HepG2 (cell line): Measurements from ENCODE around the gene TBC1D4. TPM values are rescaled to one million over a fixed set of nuclear protein-coding genes. Genes with fewer than 3 reads are reported as not detected.

ENCODE experiments used
- NFKB2 ChIP-seq: sonication (generic); formaldehyde crosslinking; IDR thresholded peaks from 2 replicates; pipeline ENCODE4 v1.4.0; 2020; ENCODE audit warnings: missing genetic modification reagents, borderline replicate concordance
- PHF8 ChIP-seq: sonication (generic); formaldehyde crosslinking; IDR thresholded peaks from 2 replicates; pipeline ENCODE4 v1.5.0; 2020; ENCODE audit warnings: missing genetic modification reagents
- SOX13 ChIP-seq, 3 experiments: fragments of 450-650 bp in 1 of 3; sonication (generic) in 1 of 3; formaldehyde crosslinking in 1 of 3; IDR thresholded peaks in 2 of 3; conservative IDR thresholded peaks in 1 of 3; 2 replicates each; pipeline versions ENCODE4 v1.5.0 to v1.6.1; 2016 to 2020; ENCODE audit warnings: antibody characterized with exemption in 1 of 3, mild to moderate bottlenecking in 1 of 3, missing compliant biosample characterization in 1 of 3, missing genetic modification reagents in 1 of 3, moderate library complexity in 1 of 3
- SOX6 ChIP-seq, 2 experiments: fragments of 450-650 bp in 1 of 2; sonication (generic) in 1 of 2; formaldehyde crosslinking in 1 of 2; IDR thresholded peaks; 2 replicates each; pipeline versions ENCODE4 v1.4.0 to v1.6.1; 2017 to 2020; ENCODE audit warnings: antibody characterized with exemption in 1 of 2, mild to moderate bottlenecking in 1 of 2, missing genetic modification reagents in 1 of 2
- TBX3 ChIP-seq: fragments of 450-650 bp; IDR thresholded peaks from 2 replicates; pipeline ENCODE4 v1.6.1; 2017; ENCODE audit warnings: antibody characterized with exemption, mild to moderate bottlenecking, inconsistent platforms, borderline replicate concordance
- YY1 ChIP-seq: IDR thresholded peaks from 2 replicates; pipeline ENCODE4 v1.6.1; 2011; ENCODE audit warnings: low read length, low read depth, moderate library complexity, mild to moderate bottlenecking; ENCODE audit not compliant: insufficient read depth, insufficient replicate concordance
- ZBTB42 ChIP-seq: sonication (generic); formaldehyde crosslinking; IDR thresholded peaks from 2 replicates; pipeline ENCODE4 v1.5.0; 2020; ENCODE audit warnings: mild to moderate bottlenecking, missing genetic modification reagents
- ZNF232 ChIP-seq: sonication (generic); formaldehyde crosslinking; IDR thresholded peaks from 2 replicates; pipeline ENCODE4 v1.4.0; 2020; ENCODE audit warnings: missing genetic modification reagents, borderline replicate concordance
- ZNF501 ChIP-seq: sonication (generic); formaldehyde crosslinking; IDR thresholded peaks from 2 replicates; pipeline ENCODE4 v1.5.1; 2020; ENCODE audit warnings: mild to moderate bottlenecking, moderate library complexity, missing genetic modification reagents
- ZNF598 ChIP-seq: sonication (generic); formaldehyde crosslinking; IDR thresholded peaks from 2 replicates; pipeline ENCODE4 v1.5.1; 2020; ENCODE audit warnings: mild to moderate bottlenecking, missing genetic modification reagents, borderline replicate concordance
- ZNF761 ChIP-seq: sonication (generic); formaldehyde crosslinking; conservative IDR thresholded peaks from 2 replicates; pipeline ENCODE4 v1.4.0; 2020; ENCODE audit warnings: mild to moderate bottlenecking, missing genetic modification reagents
- polyA plus RNA-seq, 8 experiments: library from polyadenylated mRNA; depleted of rRNA in 3 of 8; stranded (reverse) in 7 of 8; unstranded in 1 of 8; fragments of >200 nt; fragmentation: Illumina TruSeq in 4 of 8; extraction: Trizol in 4 of 8; gene quantifications; 2 replicates each; pipeline versions ENCODE4 v1.2.1 to v1.2.3, GENCODE V29; 2011 to 2016; ENCODE audit warnings: low read depth in 4 of 8, missing spikeins in 1 of 8, mixed read lengths in 1 of 8; ENCODE audit not compliant: insufficient read depth in 1 of 8
- total RNA-seq, 5 experiments: library from RNA; depleted of rRNA; stranded (reverse); fragments of >200 nt; fragmentation: Illumina TruSeq; extraction: Trizol; gene quantifications; 2 replicates each; pipeline ENCODE4 v1.2.3, GENCODE V29; 2016; ENCODE audit warnings: low read depth in 1 of 5
- TF ChIP-seq, protein P1 (sequence below): sonication (generic); formaldehyde crosslinking; IDR thresholded peaks from 2 replicates; pipeline ENCODE4 v1.4.0; 2020; ENCODE audit warnings: mild to moderate bottlenecking, missing genetic modification reagents
- TF ChIP-seq, protein P2 (sequence below): fragments of 450-650 bp; IDR thresholded peaks from 2 replicates; pipeline ENCODE4 v1.6.1; 2016
- TF ChIP-seq, protein P3 (sequence below): sonication (generic); formaldehyde crosslinking; IDR thresholded peaks from 2 replicates; pipeline ENCODE4 v1.5.0; 2020; ENCODE audit warnings: mild to moderate bottlenecking, missing genetic modification reagents, borderline replicate concordance
- TF ChIP-seq, protein P4 (sequence below): sonication (generic); formaldehyde crosslinking; IDR thresholded peaks from 2 replicates; pipeline ENCODE4 v1.8.1; 2023; ENCODE audit warnings: mild to moderate bottlenecking, moderate library complexity, missing genetic modification reagents
- TF ChIP-seq, protein P5 (sequence below): sonication (generic); formaldehyde crosslinking; IDR thresholded peaks from 2 replicates; pipeline ENCODE4 v1.4.0; 2020; ENCODE audit warnings: missing genetic modification reagents, borderline replicate concordance

Gene TBC1D4
- total and polyA plus RNA-seq, 2 of the 13 experiments (the other 11 are each of a cell fraction or from before 2014, with no cell fraction given) = 35.9 to 64.4 TPM

DNA sequence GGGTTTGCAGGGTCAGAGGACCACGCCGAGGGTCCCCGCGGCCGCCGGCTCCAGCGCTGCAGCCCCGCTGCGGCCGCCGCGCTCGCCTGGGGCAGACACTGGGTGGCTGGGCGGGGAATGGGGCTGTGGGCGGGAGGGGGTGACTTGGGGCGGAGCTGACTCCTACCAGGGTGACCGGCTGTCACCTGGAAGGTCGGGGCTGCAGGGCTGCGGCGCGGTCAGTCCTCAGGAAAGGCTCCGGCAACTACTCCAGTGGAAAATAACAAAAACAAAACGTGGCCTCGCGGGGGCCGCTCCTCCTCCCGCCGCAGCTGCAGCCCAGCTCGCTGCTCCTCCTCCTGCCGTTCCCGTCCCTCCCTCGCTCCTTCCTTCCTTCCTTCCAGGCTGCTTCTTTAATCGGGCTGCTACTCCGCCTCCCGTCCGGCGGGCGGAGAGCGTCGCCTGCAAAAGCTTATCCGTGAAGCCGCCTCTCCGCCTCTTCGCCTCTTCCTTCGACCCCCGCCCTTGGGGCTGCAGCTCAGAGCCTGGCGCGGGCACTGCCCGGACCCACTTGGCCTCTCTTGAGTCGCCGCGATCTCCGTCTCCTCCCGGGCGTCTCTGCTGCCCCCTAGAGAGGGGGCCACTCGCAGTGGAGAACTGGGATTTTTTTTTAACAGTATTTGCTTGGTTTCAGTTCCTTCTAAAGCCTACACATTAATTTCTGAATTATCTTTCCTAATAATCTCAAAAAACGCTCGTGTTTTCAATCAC, at the start of gene TBC1D4 (continued):
- TF ChIP-seq SOX6 (IDR thresholded peaks at IDR 0.05) (no peak), SOX6 (CRISPR knock-in tag; IDR thresholded peaks at IDR 0.05) (peak; percentile 83), ZNF598 (CRISPR knock-in tag) (0 out of 2 replicates have a peak, but pooled peaks have one; percentile 58), PHF8 (CRISPR knock-in tag) (peak; percentile 50), YY1 (peak; percentile 64), ZBTB42 (no peak), NFKB2 (CRISPR knock-in tag) (peak; percentile 53; the same call in 1 of the 2 replicates), TBX3 (no peak), SOX13 (IDR thresholded peaks at IDR 0.05) (peak; percentile 31; the same call in 1 of the 2 replicates), SOX13 (CRISPR knock-in tag; conservative IDR thresholded peaks at IDR 0.05 in 1 of 2, IDR thresholded peaks at IDR 0.05 in 1 of 2) (peak in 1 of 2 experiments; percentile 49; a peak in 2 of 4 replicates), ZNF761 (peak; percentile 70; the same call in 1 of the 2 replicates), ZNF232 (CRISPR knock-in tag) (no peak; the same call in 1 of the 2 replicates), ZNF501 (CRISPR knock-in tag) (peak; percentile 74; the same call in 1 of the 2 replicates)
- TF ChIP-seq, protein P1, sequence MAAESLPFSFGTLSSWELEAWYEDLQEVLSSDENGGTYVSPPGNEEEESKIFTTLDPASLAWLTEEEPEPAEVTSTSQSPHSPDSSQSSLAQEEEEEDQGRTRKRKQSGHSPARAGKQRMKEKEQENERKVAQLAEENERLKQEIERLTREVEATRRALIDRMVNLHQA = no peak
- TF ChIP-seq, protein P2, sequence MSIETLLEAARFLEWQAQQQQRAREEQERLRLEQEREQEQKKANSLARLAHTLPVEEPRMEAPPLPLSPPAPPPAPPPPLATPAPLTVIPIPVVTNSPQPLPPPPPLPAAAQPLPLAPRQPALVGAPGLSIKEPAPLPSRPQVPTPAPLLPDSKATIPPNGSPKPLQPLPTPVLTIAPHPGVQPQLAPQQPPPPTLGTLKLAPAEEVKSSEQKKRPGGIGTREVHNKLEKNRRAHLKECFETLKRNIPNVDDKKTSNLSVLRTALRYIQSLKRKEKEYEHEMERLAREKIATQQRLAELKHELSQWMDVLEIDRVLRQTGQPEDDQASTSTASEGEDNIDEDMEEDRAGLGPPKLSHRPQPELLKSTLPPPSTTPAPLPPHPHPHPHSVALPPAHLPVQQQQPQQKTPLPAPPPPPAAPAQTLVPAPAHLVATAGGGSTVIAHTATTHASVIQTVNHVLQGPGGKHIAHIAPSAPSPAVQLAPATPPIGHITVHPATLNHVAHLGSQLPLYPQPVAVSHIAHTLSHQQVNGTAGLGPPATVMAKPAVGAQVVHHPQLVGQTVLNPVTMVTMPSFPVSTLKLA = peak; percentile 13; the same call in 1 of the 2 replicates
- TF ChIP-seq, protein P3, sequence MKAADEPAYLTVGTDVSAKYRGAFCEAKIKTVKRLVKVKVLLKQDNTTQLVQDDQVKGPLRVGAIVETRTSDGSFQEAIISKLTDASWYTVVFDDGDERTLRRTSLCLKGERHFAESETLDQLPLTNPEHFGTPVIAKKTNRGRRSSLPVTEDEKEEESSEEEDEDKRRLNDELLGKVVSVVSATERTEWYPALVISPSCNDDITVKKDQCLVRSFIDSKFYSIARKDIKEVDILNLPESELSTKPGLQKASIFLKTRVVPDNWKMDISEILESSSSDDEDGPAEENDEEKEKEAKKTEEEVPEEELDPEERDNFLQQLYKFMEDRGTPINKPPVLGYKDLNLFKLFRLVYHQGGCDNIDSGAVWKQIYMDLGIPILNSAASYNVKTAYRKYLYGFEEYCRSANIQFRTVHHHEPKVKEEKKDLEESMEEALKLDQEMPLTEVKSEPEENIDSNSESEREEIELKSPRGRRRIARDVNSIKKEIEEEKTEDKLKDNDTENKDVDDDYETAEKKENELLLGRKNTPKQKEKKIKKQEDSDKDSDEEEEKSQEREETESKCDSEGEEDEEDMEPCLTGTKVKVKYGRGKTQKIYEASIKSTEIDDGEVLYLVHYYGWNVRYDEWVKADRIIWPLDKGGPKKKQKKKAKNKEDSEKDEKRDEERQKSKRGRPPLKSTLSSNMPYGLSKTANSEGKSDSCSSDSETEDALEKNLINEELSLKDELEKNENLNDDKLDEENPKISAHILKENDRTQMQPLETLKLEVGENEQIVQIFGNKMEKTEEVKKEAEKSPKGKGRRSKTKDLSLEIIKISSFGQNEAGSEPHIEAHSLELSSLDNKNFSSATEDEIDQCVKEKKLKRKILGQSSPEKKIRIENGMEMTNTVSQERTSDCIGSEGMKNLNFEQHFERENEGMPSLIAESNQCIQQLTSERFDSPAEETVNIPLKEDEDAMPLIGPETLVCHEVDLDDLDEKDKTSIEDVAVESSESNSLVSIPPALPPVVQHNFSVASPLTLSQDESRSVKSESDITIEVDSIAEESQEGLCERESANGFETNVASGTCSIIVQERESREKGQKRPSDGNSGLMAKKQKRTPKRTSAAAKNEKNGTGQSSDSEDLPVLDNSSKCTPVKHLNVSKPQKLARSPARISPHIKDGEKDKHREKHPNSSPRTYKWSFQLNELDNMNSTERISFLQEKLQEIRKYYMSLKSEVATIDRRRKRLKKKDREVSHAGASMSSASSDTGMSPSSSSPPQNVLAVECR (CRISPR knock-in tag) = peak; percentile 77
- TF ChIP-seq, protein P4, sequence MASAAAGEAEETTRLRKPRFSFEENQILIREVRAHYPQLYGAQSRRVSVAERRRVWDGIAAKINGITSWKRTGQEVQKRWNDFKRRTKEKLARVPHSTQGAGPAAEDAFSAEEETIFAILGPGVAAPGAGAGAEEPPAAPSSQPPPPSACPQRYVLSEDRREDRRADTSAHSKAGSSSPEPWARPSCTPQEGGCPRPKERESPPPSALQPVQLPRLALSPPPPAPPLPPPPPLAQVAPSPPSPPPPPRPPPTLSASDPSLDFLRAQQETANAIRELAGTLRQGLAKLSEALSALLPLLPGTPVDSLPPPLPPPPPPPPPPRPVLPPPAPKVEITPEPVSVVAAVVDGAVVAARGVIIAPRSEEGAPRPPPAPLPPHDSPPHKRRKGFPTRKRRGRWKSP (CRISPR knock-in tag) = peak; percentile 37; the same call in 1 of the 2 replicates
- TF ChIP-seq, protein P5, sequence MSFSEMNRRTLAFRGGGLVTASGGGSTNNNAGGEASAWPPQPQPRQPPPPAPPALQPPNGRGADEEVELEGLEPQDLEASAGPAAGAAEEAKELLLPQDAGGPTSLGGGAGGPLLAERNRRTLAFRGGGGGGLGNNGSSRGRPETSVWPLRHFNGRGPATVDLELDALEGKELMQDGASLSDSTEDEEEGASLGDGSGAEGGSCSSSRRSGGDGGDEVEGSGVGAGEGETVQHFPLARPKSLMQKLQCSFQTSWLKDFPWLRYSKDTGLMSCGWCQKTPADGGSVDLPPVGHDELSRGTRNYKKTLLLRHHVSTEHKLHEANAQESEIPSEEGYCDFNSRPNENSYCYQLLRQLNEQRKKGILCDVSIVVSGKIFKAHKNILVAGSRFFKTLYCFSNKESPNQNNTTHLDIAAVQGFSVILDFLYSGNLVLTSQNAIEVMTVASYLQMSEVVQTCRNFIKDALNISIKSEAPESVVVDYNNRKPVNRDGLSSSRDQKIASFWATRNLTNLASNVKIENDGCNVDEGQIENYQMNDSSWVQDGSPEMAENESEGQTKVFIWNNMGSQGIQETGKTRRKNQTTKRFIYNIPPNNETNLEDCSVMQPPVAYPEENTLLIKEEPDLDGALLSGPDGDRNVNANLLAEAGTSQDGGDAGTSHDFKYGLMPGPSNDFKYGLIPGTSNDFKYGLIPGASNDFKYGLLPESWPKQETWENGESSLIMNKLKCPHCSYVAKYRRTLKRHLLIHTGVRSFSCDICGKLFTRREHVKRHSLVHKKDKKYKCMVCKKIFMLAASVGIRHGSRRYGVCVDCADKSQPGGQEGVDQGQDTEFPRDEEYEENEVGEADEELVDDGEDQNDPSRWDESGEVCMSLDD (CRISPR knock-in tag) = no peak
